ENCODE data around the gene PLEKHG4B.
"Not testable (repeated sequence)": the region's sequence is repeated elsewhere in the genome, so short reads cannot be mapped to it uniquely, and the experiment has no call there.

The PLEKHG4B gene

DNA sequence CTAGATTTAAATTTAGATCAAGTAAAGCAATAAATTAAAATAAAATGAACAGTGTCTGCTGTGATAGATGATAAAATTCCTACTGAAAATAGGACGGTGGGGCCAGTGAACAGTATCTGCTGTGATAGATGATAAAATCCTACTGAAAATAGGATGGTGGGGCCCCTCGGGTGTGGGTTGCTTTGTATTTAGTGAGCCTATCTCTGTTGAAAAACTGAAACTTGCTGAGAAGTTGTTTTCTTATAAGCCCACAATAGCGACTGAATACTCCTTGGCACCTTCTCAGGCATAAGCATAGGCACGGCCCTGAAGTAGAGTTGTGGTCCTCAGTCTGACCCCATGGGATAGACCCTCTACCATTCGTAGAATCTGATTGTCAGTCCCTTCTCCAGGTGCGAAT is 131.8 kb downstream of the PLEKHG4B start:
- no peak for DNase-seq (ENCODE audit: low spot score)

DNA sequence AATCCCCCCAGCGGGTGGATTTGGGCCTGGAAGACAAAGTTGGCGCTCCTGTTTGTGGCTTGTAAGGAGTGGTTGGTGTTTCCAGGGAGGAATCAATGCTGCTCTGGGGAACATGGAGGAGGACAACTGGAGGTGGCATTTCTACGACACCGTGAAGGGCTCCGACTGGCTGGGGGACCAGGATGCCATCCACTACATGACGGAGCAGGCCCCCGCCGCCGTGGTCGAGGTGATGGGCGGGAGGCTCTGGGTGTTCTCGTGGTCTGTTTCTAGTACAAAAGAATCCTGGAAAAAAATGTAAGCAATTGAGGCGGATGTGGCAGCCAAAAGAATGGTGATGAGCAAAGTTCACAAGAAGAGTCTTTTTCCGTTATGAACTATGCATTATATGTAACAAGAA is 133.4 kb downstream of the PLEKHG4B start:
- DNase-seq (ENCODE audit: low spot score): no peak

DNA sequence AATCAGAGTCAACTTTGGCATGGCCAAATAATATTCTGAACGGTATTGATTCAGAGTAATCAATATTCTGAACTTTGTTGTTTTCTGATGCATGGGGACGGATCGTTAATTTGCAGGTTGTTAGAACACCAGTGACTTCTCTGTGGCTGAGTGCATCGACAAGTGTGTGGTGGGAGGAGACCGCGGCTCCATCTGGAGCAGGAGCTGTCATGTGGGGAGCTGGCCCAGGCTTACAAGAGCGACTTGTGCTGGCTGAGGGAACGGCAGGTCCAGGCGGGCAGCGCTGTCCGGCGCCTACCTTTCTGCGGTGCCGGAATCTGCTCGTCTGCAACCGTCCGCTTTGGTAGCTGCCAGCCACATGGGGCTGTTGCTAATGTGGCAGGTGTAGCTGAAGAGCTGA is 135.4 kb downstream of the PLEKHG4B start:
- DNase-seq (ENCODE audit: low spot score): not testable (repeated sequence)

DNA sequence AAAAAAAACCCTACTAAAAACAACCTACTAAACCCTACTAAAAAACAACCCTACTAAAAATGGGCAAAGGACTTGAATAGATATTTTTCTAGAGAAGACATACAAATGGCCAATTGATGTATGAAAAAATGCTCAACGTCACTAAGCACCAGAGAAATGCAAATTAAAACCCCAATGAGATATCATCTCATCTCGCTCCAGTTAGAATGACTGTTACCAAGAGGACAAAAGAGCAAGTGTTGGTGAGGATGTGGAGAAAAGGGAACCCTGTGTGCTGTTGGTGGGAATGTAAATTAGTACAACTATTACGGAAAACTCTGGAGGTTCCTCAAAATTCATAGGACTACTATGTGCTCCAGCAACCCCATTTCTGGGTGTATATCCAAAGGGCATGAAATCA is 136.9 kb downstream of the PLEKHG4B start:
- DNase-seq (ENCODE audit: low spot score): no peak

DNA sequence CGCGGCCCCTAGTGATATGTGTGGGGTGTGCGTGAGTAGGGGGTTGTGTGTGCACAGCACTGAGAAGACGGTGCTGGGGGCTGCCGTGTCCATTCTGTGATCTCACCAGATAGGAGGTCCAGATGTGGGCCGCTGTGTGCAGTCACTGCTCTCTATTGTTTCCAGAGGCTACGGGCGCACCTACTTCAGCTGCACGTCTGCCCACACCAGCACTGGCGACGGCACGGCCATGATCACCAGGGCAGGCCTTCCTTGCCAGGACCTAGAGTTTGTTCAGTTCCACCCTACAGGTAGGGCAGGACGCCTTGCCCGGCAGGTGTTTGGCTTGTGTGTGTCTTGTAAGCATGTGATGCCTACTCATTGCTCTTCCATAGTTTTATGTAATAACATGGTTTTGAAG is 138.7 kb downstream of the PLEKHG4B start:
- DNase-seq (ENCODE audit: low spot score): no peak

DNA sequence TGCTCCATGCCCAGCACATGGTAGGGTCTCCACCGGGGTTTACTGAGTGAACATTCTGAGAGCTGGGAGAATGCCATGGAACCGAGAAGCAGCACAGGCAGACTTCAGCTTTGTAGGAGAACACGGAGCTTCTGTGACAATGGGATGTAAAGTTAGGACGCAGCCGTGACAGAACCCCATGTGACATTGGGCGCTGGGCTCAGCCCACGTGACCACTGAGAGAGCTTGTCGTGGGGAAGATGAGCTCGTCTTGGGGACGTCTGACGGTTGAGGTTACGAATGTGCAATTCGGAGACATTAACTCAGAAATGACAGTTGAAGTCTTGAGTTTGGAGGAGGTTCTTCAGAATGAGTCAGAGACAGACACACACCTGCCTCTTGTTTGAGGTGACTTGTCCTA is 139.7 kb downstream of the PLEKHG4B start:
- DNase-seq (ENCODE audit: low spot score): no peak

DNA sequence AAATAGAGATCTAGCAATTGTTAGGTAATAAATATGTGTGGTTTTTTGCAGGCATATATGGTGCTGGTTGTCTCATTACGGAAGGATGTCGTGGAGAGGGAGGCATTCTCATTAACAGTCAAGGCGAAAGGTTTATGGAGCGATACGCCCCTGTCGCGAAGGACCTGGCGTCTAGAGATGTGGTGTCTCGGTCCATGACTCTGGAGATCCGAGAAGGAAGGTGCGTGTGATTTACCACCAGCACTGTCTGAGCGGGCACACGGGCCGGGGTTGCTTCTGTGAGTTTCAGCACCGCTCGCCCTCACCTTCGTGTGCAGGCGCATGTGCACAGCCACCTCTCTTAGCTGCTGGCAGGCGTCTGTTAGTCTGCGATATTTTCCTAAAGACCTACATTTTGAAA is 141.5 kb downstream of the PLEKHG4B start:
- not testable (repeated sequence) for DNase-seq (ENCODE audit: low spot score)

DNA sequence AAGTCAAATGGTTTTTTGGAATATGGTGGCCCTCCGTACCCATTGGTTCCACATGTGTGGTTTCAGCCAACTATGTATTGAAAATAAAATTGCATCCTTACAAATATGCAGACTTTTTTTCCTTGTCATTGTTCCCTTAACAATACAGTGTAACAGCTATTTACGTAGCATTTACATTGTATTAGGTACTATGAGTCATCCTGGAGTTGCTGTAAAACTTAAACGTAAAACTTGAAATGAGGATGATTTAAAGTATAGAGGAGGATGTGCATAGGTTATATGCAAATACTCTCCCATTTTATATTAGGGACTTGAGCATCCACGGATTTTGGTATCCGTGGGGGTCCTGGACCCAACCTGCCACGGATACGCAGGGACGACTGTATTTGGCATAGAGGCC is 142.5 kb downstream of the PLEKHG4B start:
- DNase-seq (ENCODE audit: low spot score): no peak

DNA sequence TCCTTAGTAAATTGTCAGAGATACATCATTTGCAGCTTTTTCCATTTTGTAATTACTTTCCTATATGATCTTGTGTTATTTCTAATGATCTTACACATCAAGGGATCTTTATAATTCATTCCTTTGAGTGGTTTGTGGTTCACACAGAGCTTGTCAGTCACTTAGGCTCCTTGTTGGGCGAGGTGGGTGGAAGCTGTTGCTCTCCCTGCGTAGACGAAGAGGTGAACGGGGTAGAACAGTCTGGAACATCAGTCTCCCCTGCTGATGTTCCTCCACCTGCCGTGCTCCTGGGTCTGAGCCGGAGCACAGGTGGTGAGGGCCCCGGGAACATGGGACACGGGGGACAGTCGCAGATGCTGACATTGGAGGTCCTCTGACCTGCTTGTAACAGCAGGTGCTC is 143.6 kb downstream of the PLEKHG4B start:
- not testable (repeated sequence) for DNase-seq (ENCODE audit: low spot score)

DNA sequence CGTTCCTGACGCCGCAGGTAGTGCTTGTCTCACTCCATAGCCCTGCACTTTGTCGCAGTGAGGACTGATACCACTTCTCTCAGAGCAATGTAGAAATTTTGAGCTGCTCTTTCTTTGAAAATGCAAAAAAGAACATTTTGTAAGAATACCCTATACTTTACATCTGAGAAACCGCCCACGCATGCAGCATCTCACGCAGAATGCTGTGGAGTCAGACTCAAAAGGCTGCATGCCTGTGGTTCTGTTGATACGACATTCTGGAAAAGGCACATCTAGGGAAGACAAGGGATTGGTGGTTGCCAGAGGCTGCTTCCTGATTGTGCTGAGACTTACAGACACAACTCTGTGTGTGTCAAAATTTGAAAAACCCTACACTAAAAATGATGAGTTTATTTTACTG is 146.0 kb downstream of the PLEKHG4B start:
- not testable (repeated sequence) for DNase-seq (ENCODE audit: low spot score)

Data from hematopoietic multipotent progenitor cell treated with erythropoietin and hydrocortisone succinate and interleukin-3 and kit ligand, for 15 days (in vitro differentiated cells).